NCI-H2196 treated with DMSO at 0.1 percent for 48 hours (cell line): Measurements from ENCODE around the gene ZNF44.

Experiments used
- DNase-seq: peaks from one replicate; lab custom pipeline; 2025; ENCODE audit not compliant: unreplicated experiment; lab: John Stamatoyannopoulos, UW

The ZNF44 gene

GRCh38 chr19:12265921-12266704, 28.6 kb downstream of the ZNF44 start:
- DNase-seq = no peak

DNA sequence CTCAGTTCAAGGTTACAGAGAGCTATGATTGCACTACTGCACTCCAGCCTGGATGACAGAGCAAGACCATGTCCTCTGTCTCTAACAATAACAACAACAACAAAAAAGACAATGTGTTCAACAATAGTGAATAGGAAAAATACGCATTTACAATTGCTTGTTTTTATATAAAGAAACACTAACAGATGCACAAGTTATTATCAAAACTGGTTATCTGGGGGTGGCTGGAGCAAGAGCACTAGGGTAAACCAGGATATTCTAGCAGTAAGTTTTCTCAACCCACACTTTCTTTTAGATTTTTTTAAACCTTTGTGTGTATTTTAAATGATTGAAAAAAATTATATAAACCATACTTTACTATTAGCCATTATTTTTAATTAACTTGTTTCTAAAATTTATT, 33.1 kb downstream of the ZNF44 start:
- no peak for DNase-seq

DNA sequence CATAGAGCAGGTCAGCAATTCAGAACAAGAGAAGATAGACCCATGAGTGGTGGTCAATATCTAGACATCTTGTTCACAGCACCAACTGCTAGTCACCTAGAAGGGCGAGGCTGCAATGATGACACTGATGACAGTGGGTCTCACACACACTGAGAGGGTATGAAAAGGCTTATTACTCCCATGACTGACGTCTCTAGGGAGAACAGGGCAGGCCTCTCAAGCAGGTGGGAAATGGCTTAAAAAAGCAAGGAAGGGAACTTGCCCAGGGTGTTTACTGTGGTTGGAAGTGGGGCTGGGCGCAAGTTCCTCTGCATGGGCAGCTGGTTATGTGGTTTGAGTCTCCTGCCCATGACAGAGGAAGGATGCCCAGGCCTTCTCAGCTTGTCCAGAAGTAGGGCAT, 33.8 kb downstream of the ZNF44 start:
- DNase-seq = no peak

GRCh38 chr19:12260236-12260635, 34.4 kb downstream of the ZNF44 start:
- no peak for DNase-seq

- DNase-seq = no peak
These were observed 39.3 kb downstream of the ZNF44 start for GRCh38 chr19:12255372-12255771.

DNA sequence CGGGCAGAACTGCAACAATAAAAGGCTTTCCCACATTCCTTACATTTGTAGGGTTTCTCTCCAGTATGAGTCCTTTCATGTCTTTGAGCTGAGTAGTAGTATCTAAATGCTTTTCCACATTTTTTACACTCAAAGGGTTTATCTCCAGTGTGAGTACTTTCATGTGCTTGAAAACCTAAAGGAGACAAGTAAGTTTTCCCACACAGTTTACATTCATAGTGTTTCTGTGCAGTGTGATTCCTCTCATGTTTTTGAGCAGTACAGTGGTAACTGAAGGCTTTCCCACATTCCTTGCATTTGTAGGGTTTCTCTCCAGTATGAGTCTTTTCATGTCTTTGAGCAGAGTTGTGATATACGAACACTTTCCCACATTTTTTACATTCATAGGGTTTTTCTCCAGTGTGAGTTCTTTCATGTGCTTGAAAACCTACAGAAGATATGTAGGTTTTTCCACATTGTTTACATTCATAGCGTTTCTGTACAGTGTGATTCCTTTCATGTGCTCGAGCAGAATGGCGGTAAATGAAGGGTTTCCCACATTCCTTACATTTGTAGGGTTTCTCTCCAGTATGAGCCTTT, 47.0 kb downstream of the ZNF44 start:
- DNase-seq = no peak

DNA sequence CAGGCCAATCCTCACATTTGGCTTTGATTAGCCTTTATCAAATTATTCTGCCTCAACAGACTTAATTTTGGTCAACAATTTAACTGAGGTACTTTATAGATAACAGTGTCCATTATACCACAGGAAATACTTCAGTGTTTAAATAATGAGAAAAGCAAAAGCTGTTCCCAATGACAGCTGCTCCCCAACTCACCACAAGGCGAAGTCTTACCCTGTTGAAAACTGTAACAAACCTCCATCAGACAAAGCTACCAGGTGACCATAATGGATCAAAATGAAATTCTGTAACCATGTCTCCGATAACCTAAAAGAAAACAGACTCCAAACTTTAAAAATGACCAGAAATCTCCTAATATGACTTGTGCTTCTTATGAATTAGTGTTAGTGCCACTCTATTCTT, 50.3 kb downstream of the ZNF44 start:
- no peak for DNase-seq

DNA sequence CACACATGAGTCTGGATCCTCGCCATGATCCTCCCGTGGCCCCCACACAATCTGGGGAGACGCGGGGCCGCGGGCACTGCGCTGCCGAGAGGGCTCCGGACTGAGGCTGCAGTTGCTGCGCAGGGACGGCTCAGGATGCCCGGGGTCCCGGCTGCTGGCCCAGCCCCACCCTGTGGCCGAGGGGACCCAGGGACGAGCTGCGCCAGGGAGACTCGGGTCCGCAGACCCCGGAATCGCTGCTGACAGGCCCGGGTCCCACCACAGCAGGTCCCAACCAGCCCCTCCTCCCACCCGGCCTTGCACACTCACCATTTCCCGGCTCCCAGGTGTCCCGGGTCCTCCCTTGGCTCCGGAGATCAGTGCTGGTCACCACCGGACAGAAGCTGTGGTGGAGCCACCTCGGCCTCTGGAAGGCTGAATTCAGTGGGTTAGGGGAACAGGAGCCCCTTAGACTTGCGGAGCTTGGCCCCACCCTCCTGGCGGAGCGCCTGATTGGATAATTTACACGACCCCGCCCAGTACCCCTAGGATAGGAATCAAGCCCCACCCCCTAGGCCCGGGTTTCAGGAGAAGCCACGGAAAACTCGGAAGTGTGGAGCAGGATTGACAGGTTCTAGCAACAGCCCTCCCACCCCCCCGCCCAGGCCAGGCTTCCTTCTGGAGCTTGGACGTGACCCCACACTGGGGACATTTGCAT, 57.4 kb downstream of the ZNF44 start:
- DNase-seq = no peak

- DNase-seq = no peak
These were observed 61.7 kb downstream of the ZNF44 start for GRCh38 chr19:12232961-12233360.

DNA sequence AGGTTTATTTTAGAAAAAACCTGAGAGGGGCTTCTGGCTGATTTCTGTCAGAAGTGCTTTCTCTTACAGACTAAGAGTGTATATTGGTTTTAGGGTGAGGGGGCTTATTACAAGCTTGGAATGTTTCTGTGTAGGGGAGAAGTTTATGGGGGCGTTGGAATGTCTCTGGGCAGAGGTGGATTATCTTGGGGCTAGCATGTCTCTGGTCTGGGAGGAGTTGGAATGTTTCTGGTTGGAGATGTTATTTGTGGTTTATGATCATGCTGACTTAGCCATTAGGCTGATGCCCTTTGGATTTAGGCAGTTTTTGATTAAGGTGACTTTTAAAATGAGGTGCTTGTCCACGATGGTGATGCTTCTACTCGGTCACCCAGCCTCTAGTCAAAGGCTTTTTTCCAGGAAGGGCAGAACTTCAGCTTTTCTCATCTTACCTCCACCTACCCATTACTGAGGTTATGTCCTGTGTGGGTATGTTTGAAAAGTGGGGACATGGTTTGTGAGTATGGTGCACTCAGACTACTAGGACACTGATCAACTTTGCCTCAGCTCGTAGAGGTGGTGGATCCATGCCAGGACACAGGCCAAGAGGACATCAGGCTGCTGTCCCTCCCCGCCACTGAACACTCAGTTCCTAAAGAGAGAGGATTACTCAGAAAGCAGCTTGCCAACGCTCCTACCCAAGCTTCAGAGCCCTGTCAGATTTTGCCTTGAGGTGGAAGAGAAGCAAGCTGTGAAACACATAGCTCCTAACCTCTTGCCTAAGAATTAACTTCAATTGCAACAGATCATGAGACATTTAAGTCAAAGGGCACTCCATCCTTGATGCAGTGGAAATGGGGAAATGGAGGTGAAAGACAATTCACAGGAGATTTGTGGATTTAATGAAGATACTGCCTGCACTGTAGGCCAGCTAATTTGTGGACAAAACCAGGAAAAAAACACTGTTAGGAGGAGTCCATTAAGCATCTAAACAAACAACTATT, 63.6 kb downstream of the ZNF44 start:
- DNase-seq = no peak

DNA sequence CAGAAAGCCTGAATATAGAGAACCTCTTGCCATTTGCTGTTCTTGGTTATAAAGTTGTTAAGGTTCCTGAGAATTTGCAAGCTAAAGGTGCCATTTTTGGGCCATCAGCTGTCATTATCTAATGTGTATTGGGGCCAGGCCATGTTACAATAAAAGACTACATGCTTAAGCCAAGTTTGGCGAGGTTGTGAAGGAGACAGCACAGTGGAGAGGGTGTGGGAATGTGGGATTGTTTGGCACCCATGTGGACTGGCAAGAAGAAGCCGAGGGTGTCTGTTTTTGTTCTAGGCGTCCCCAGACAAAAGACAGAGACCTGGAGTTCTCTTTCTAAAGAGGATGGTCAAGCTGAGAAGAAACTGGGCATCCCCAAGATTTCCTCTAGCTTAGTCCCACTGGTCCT, 64.7 kb downstream of the ZNF44 start:
- no peak for DNase-seq

GRCh38 chr19:12224676-12225075, 70.0 kb downstream of the ZNF44 start:
- DNase-seq = no peak

DNA sequence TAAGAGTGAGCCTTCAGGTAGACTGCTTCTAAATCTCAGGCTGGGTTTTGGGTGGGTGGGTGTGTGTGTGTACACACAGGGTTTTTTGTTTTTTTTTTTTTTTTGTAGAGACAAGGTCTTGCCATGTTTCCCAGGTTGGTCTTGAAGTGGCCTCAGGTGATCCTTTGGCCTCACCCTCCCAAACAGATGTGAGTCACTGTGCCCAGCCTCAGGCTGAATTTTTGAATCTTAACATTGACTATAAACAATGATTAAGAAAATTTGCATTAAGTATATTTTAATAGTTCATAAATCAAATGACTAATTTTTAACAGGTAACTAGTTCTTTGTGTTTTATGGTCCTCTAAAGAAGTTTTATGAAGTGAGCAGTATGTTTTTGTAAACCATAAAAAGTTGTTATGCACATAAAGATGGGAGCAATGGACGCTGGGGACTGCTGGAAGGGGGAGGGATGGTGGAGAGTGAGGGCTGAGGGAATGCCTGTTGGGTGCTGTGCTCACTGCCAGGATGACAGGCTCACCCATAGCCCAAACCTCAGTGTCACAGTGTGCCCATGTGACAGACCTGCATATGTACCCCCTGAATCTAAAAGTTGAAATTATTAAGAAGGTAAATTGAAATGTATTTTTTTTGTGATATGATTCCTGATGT, 71.6 kb downstream of the ZNF44 start:
- DNase-seq = no peak
